HepG2 (cell line): Measurements from ENCODE around the gene CD244. TPM values are rescaled to one million over a fixed set of nuclear protein-coding genes. Genes with fewer than 3 reads are reported as not detected.

Experiments used
- ATAC-seq: fragments of 200-7000 bp; cut with Tn5 transposase; 3 replicates; pipeline ENCODE4 v1.9.1; 2020; ENCODE audit warnings: mild to moderate bottlenecking, moderate library complexity
- BruUV-seq: library from RNA; stranded (reverse); fragments of 400-500 nt; replicated peaks from 2 replicates; lab custom pipeline; 2021; lab: Mats Ljungman, UMichigan
- CTCF ChIA-PET: fragments of 300-600 bp; formaldehyde crosslinking; extraction: SDS; loops from one replicate; lab custom pipeline; 2021; ENCODE audit warnings: low total read pairs, inconsistent platforms, low intra/inter-chr PET ratio; lab: Yijun Ruan, JAX
- POLR2A ChIA-PET: fragments of 350-600 bp; sonication (Branson Sonifier 250); formaldehyde crosslinking; loops from one replicate; lab custom pipeline; 2020; ENCODE audit warnings: antibody characterized with exemption, inconsistent platforms; lab: Yijun Ruan, JAX
- DNase-seq: peaks from one replicate; pipeline ENCODE4 v3.0.0-alpha.2; 2015; ENCODE audit warnings: low spot score
- FAIRE-seq: peaks from 3 replicates; lab custom pipeline; 2011; peaks lifted over from hg19 to GRCh38; lab: Jason Lieb, UNC
- H2AFZ ChIP-seq: one replicate; pipeline ENCODE4 v1.6.1; 2011; ENCODE audit warnings: low read length, inconsistent platforms
- H3K27ac ChIP-seq: fragments of 300-600 bp; 3 replicates; pipeline ENCODE4 v1.8.0; 2011; ENCODE audit warnings: mixed run types, mild to moderate bottlenecking, mixed read lengths, low read length, inconsistent platforms; ENCODE audit not compliant: insufficient read depth; ENCODE audit errors: extremely low read length
- H3K27me3 ChIP-seq, 2 experiments: fragments of 200-600 bp in 1 of 2; 2 replicates in 1 of 2; 3 replicates in 1 of 2; pipeline versions ENCODE4 v1.6.0 to v1.8.0; 2011; ENCODE audit warnings: low read length in 2 of 2, mild to moderate bottlenecking in 2 of 2, moderate library complexity in 2 of 2, inconsistent platforms in 1 of 2; ENCODE audit not compliant: insufficient read depth in 2 of 2, control insufficient read depth in 1 of 2
- H3K36me3 ChIP-seq, 2 experiments: fragments of 200-600 bp in 1 of 2; replicated peaks in 1 of 2; 2 replicates in 1 of 2; 3 replicates in 1 of 2; pipeline versions ENCODE4 v1.5.1 to v1.8.0; 2011; ENCODE audit warnings: low read length in 2 of 2, inconsistent platforms in 1 of 2; ENCODE audit not compliant: insufficient read depth in 2 of 2, control insufficient read depth in 1 of 2
- H3K4me1 ChIP-seq: 2 replicates; pipeline ENCODE4 v1.5.1; 2012; ENCODE audit warnings: low read length, inconsistent platforms; ENCODE audit not compliant: insufficient read depth
- H3K4me2 ChIP-seq: 2 replicates; pipeline ENCODE4 v1.6.0; 2011; ENCODE audit warnings: low read depth, low read length, inconsistent platforms
- H3K4me3 ChIP-seq, 3 experiments: fragments of 200-600 bp in 1 of 3; sonication (generic), shearing (Covaris generic) in 1 of 3; replicated peaks in 1 of 3; 2 replicates each; pipeline ENCODE4 v1.5.1; 2011 to 2016; ENCODE audit warnings: low read length in 3 of 3, inconsistent platforms in 2 of 3, low read depth in 2 of 3, mild to moderate bottlenecking in 2 of 3, control low read depth in 1 of 3, mixed read lengths in 1 of 3; ENCODE audit not compliant: insufficient read depth in 1 of 3
- H3K79me2 ChIP-seq: one replicate; pipeline ENCODE4 v1.6.1; 2011; ENCODE audit warnings: low read length, inconsistent platforms; ENCODE audit not compliant: insufficient read depth
- H3K9ac ChIP-seq: 2 replicates; pipeline ENCODE4 v1.6.0; 2011; ENCODE audit warnings: mild to moderate bottlenecking, low read depth, low read length, inconsistent platforms; ENCODE audit not compliant: insufficient read depth
- H3K9me3 ChIP-seq: 2 replicates; pipeline ENCODE4 v1.5.1; 2012; ENCODE audit warnings: mild to moderate bottlenecking, low read length
- H4K20me1 ChIP-seq: 2 replicates; pipeline ENCODE4 v1.6.0; 2011; ENCODE audit warnings: inconsistent platforms, mild to moderate bottlenecking, low read length, moderate library complexity; ENCODE audit not compliant: insufficient read depth
- DRAP1 ChIP-seq: IDR thresholded peaks from 2 replicates; pipeline ENCODE4 v1.6.1; 2016; ENCODE audit warnings: missing genetic modification reagents, missing compliant biosample characterization
- MAFF ChIP-seq: IDR thresholded peaks from 2 replicates; pipeline ENCODE4 v1.6.1; 2011; ENCODE audit warnings: low read depth, low read length, improper control_type of control experiment
- MAFK ChIP-seq, 2 experiments: IDR thresholded peaks in 1 of 2; conservative IDR thresholded peaks in 1 of 2; 2 replicates each; pipeline ENCODE4 v1.6.1; 2011; ENCODE audit warnings: improper control_type of control experiment in 2 of 2, low read length in 2 of 2
- MED1 ChIP-seq: sonication (generic); formaldehyde crosslinking; IDR thresholded peaks from 2 replicates; pipeline ENCODE4 v1.4.0; 2020; ENCODE audit warnings: missing genetic modification reagents
- MTA1 ChIP-seq: sonication (generic); formaldehyde crosslinking; IDR thresholded peaks from 2 replicates; pipeline ENCODE4 v1.4.0; 2020; ENCODE audit warnings: missing genetic modification reagents, mild to moderate bottlenecking, borderline replicate concordance
- RBM39 ChIP-seq: fragments of 200-400 bp; formaldehyde crosslinking; IDR thresholded peaks from one replicate; pipeline ENCODE4 v1.6.1; 2018; ENCODE audit warnings: antibody characterized with exemption, mild to moderate bottlenecking, low read depth, low read length; ENCODE audit not compliant: poor library complexity, severe bottlenecking
- SMARCC2 ChIP-seq: fragments of 450-650 bp; IDR thresholded peaks from 2 replicates; pipeline ENCODE4 v1.6.1; 2017; ENCODE audit warnings: antibody characterized with exemption, mild to moderate bottlenecking
- SNAPC2 ChIP-seq: sonication (generic); formaldehyde crosslinking; IDR thresholded peaks from 2 replicates; pipeline ENCODE4 v1.8.1; 2022; ENCODE audit warnings: mild to moderate bottlenecking, missing genetic modification reagents
- SRSF4 ChIP-seq: fragments of 200-400 bp; formaldehyde crosslinking; IDR thresholded peaks from one replicate; pipeline ENCODE4 v1.6.1; 2018; ENCODE audit warnings: mild to moderate bottlenecking, low read depth, low read length, moderate library complexity; ENCODE audit not compliant: poor library complexity, severe bottlenecking
- TAF15 ChIP-seq: fragments of 200-400 bp; formaldehyde crosslinking; IDR thresholded peaks from one replicate; pipeline ENCODE4 v1.6.1; 2018; ENCODE audit warnings: mild to moderate bottlenecking, low read depth, low read length; ENCODE audit not compliant: poor library complexity, severe bottlenecking
- TOPORS ChIP-seq: sonication (generic); formaldehyde crosslinking; IDR thresholded peaks from 2 replicates; pipeline ENCODE4 v1.8.0; 2023; ENCODE audit warnings: mild to moderate bottlenecking, missing genetic modification reagents
- U2AF2 ChIP-seq: fragments of 200-400 bp; formaldehyde crosslinking; IDR thresholded peaks from 2 replicates; pipeline ENCODE4 v1.6.1; 2017; ENCODE audit warnings: low read depth, mild to moderate bottlenecking, low read length
- ZNF713 ChIP-seq: sonication (generic); formaldehyde crosslinking; IDR thresholded peaks from 2 replicates; pipeline ENCODE4 v1.4.0; 2020; ENCODE audit warnings: mild to moderate bottlenecking, missing genetic modification reagents
- WGBS: methylation state at CpG from one replicate; pipeline ENCODE4 v1.1.6; 2017; ENCODE audit warnings: low lambda C conversion rate; 5-methylcytosine and 5-hydroxymethylcytosine counted together
- in situ Hi-C: cut with HindIII; loops from 2 replicates; pipeline ENCODE4 v1.10.0; 2017; ENCODE audit warnings: low pct_unique_long_range_greater_than_20kb; ENCODE audit not compliant: extremely low pct_ligation_motif_present
- intact Hi-C: fragments of 100-400 bp; cut with micrococcal nuclease; formaldehyde crosslinking; loops from one replicate; pipeline ENCODE4 v1.10.0; 2022; ENCODE audit not compliant: unreplicated experiment
- polyA plus RNA-seq, 8 experiments: library from polyadenylated mRNA; depleted of rRNA in 3 of 8; stranded (reverse) in 7 of 8; unstranded in 1 of 8; fragments of >200 nt; fragmentation: Illumina TruSeq in 4 of 8; extraction: Trizol in 4 of 8; gene quantifications; 2 replicates each; pipeline versions ENCODE4 v1.2.1 to v1.2.3, GENCODE V29; 2011 to 2016; ENCODE audit warnings: low read depth in 4 of 8, missing spikeins in 1 of 8, mixed read lengths in 1 of 8; ENCODE audit not compliant: insufficient read depth in 1 of 8
- total RNA-seq, 5 experiments: library from RNA; depleted of rRNA; stranded (reverse); fragments of >200 nt; fragmentation: Illumina TruSeq; extraction: Trizol; gene quantifications; 2 replicates each; pipeline ENCODE4 v1.2.3, GENCODE V29; 2016; ENCODE audit warnings: low read depth in 1 of 5

Gene CD244
- total and polyA plus RNA-seq, 2 of the 13 experiments (the other 11 are each of a cell fraction or from before 2014, with no cell fraction given): 0.09 TPM; not detected in 1

DNA sequence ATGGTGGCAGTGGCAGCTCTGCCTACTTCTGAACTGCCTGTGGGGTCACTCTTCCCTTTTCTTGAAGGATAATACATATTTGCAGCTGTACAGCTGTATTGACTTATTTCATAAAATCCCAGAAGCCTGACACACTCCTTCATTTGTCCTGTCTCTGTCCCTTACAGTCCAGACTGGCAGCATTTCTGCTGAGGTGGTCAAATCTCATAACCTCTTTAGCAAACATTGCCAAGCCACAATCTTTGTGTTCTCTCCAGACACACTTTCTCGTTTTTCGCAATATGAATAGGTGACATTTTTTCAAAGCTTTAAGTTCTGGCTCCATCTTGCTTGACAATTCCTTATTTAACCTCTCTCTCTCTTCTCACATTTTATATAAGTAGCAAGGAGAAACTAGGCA lies 51.5 kb downstream of the CD244 start:
- H3K9me3 ChIP-seq: peaks cover 12% of the 10 kb centered on the region; the same call in 1 of the 2 replicates
- FAIRE-seq: no peak
- H4K20me1 ChIP-seq: no peaks in the 10 kb centered on the region
- intact Hi-C loops: no loop called here
- no peak overlapping the region for H3K9ac ChIP-seq
- no TSS peak for BruUV-seq
- no peak overlapping the region for H2AFZ ChIP-seq
- WGBS: 44% methylated on average over 2 of the region's 2 CpGs
- peaks cover 0 to 3% of the 10 kb centered on the region in 2 experiments; a peak in 2 of 5 replicates for H3K27me3 ChIP-seq
- H3K4me1 ChIP-seq: no peaks in the 10 kb centered on the region
- H3K4me2 ChIP-seq: no peak overlapping the region
- no peaks in the 10 kb centered on the region for H3K79me2 ChIP-seq
- no peak for ATAC-seq
- H3K4me3 ChIP-seq: no peak overlapping the region
- ChIA-PET CTCF (no interaction called here), POLR2A (no interaction called here)
- no peaks in the 10 kb centered on the region for H3K36me3 ChIP-seq
- TF ChIP-seq MED1 (CRISPR knock-in tag) (no peak), SNAPC2 (CRISPR knock-in tag) (no peak), MAFK (conservative IDR thresholded peaks at IDR 0.05 in 1 of 2, IDR thresholded peaks at IDR 0.05 in 1 of 2; ENCODE audit: low read length in 2 of 2) (peak; percentile 80 to 83), U2AF2 (no peak), DRAP1 (CRISPR knock-in tag) (no peak), MAFF (peak; percentile 74), TOPORS (CRISPR knock-in tag) (no peak)
- no peak for DNase-seq
- in situ Hi-C loops: no loop called here
- no peak overlapping the region for H3K27ac ChIP-seq

GRCh38 chr1:160810486-160810885 lies 52.2 kb downstream of the CD244 start:
- no peak for ATAC-seq
- WGBS: 0% methylated on average over 1 of the region's 1 CpG
- Histone ChIP-seq H3K4me1 (no peaks in the 10 kb centered on the region), H2AFZ (no peak overlapping the region), H3K27ac (no peak overlapping the region)
- no TSS peak for BruUV-seq
- no peak for DNase-seq
- no peak for TF ChIP-seq MTA1 (CRISPR knock-in tag)
- no peak for TF ChIP-seq RBM39
- TF ChIP-seq SRSF4: no peak
- no peak for TF ChIP-seq ZNF713
- TF ChIP-seq TAF15: no peak
- no peak for TF ChIP-seq SMARCC2
- TF ChIP-seq, all 625 proteins: peak for 0
- no peak for FAIRE-seq
- POLR2A ChIA-PET: no interaction called here
- intact Hi-C loops: no loop called here
- CTCF ChIA-PET: no interaction called here
- in situ Hi-C loops: no loop called here
- Histone ChIP-seq H3K4me3 (no peak overlapping the region), H3K4me2 (no peak overlapping the region), H3K79me2 (no peaks in the 10 kb centered on the region), H4K20me1 (no peaks in the 10 kb centered on the region), H3K9ac (no peak overlapping the region), H3K9me3 (peaks cover 12% of the 10 kb centered on the region; the same call in 1 of the 2 replicates), H3K36me3 (no peaks in the 10 kb centered on the region), H3K27me3 (peaks cover 0 to 3% of the 10 kb centered on the region in 2 experiments; a peak in 2 of 5 replicates)
